B cell (primary cell): ENCODE data around the gene RNASE12.

ENCODE experiments used
- EZH2 ChIP-seq: IDR thresholded peaks from 2 replicates; pipeline ENCODE4 v1.6.1; 2012; ENCODE audit warnings: borderline replicate concordance, low read depth, mild to moderate bottlenecking, moderate library complexity, low read length; ENCODE audit not compliant: insufficient read depth, poor library complexity, severe bottlenecking
- TF ChIP-seq, protein P1 (sequence below): fragments of 200-600 bp; IDR thresholded peaks from one replicate; pipeline ENCODE4 v1.8.0; 2022; ENCODE audit warnings: antibody characterized with exemption, mild to moderate bottlenecking

DNA sequence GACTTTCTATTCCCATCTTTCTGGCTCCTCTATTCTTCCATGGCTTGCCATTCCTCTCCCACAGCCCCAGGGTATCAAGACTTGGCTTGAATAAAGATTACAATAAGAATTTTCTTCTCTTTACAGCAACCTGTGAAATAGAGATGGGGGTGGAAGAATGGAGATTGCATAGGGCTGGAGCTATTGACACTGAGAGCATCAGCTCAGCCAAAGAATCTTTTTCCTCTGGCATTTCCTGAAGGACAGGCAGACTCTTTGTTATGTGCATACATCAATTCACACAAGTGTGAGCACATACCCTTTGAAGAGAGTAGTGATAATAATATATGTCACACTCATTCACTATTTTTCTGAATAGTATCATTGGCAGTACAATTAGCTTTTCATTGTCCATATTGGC is 8.0 kb downstream of the RNASE12 start:
- TF ChIP-seq, protein P1, sequence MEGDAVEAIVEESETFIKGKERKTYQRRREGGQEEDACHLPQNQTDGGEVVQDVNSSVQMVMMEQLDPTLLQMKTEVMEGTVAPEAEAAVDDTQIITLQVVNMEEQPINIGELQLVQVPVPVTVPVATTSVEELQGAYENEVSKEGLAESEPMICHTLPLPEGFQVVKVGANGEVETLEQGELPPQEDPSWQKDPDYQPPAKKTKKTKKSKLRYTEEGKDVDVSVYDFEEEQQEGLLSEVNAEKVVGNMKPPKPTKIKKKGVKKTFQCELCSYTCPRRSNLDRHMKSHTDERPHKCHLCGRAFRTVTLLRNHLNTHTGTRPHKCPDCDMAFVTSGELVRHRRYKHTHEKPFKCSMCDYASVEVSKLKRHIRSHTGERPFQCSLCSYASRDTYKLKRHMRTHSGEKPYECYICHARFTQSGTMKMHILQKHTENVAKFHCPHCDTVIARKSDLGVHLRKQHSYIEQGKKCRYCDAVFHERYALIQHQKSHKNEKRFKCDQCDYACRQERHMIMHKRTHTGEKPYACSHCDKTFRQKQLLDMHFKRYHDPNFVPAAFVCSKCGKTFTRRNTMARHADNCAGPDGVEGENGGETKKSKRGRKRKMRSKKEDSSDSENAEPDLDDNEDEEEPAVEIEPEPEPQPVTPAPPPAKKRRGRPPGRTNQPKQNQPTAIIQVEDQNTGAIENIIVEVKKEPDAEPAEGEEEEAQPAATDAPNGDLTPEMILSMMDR, result no peak
- no peak for TF ChIP-seq EZH2
